Left lung (tissue), 10 donors: Measurements from ENCODE around the gene ALK. TPM values are rescaled to one million over a fixed set of nuclear protein-coding genes. Genes with fewer than 3 reads are reported as not detected.

Experiments used
- ATAC-seq: fragments of 200-7000 bp; cut with Tn5 transposase; one replicate; pipeline ENCODE4 v1.9.1; 2020; ENCODE audit warnings: moderate library complexity
- DNase-seq, 4 donors: peaks; one replicate each; pipeline ENCODE4 v3.0.0-alpha.2; 2013 to 2020
- H3K27ac ChIP-seq, 2 donors: fragments of 200-600 bp; sonication (generic) in 1 of 2; one replicate each; pipeline versions ENCODE4 v1.5.0 to v1.8.0; 2020 to 2021
- H3K27me3 ChIP-seq, 2 donors: fragments of 200-600 bp; sonication (generic) in 1 of 2; one replicate each; pipeline versions ENCODE4 v1.5.0 to v1.8.0; 2020 to 2021
- H3K36me3 ChIP-seq, 2 donors: fragments of 200-600 bp; sonication (generic) in 1 of 2; one replicate each; pipeline versions ENCODE4 v1.5.0 to v1.8.0; 2020 to 2021
- H3K4me1 ChIP-seq, 2 donors: fragments of 200-600 bp; one replicate each; pipeline ENCODE4 v1.8.0; 2021
- H3K4me3 ChIP-seq, 2 donors: fragments of 200-600 bp; sonication (generic) in 1 of 2; one replicate each; pipeline versions ENCODE4 v1.5.0 to v1.8.0; 2020 to 2021; ENCODE audit warnings: mild to moderate bottlenecking in 1 of 2
- H3K9me3 ChIP-seq, 2 donors: fragments of 200-600 bp; sonication (generic) in 1 of 2; one replicate each; pipeline versions ENCODE4 v1.5.0 to v1.8.0; 2020 to 2021
- intact Hi-C, 2 donors: fragments of 100-400 bp; cut with DNase I; formaldehyde crosslinking; loops; one replicate each; pipeline versions ENCODE4 v1.11.2 to v1.14.2; 2022
- polyA plus RNA-seq, 6 donors: library from polyadenylated mRNA; unstranded; fragments of 120-200 nt; gene quantifications; one replicate each; pipeline ENCODE4 v1.2.1, GENCODE V29; 2013; ENCODE audit not compliant: insufficient read length in 6 of 6
- total RNA-seq, 2 donors: library from RNA; stranded (reverse); fragmentation: NEBNext Ultra II Directional; extraction: Animal tissue kit (Norgen Biotek cat#: 25700); gene quantifications; one replicate each; pipeline ENCODE4 v1.2.1, GENCODE V29; 2021
- TF ChIP-seq, protein P1 (sequence below), 2 donors: fragments of 200-600 bp; sonication (generic) in 1 of 2; IDR thresholded peaks; one replicate each; pipeline versions ENCODE4 v1.5.0 to v1.8.0; 2021; ENCODE audit warnings: antibody characterized with exemption in 2 of 2
- donor health status: DM: no; HTN: yes; CAD: no.
- donor health status: DM: no; HTN: no; CAD: no.

ALK gene
- total and polyA plus RNA-seq, 8 donors: 0.06 to 0.70 (median 0.12) TPM; not detected in 2

DNA sequence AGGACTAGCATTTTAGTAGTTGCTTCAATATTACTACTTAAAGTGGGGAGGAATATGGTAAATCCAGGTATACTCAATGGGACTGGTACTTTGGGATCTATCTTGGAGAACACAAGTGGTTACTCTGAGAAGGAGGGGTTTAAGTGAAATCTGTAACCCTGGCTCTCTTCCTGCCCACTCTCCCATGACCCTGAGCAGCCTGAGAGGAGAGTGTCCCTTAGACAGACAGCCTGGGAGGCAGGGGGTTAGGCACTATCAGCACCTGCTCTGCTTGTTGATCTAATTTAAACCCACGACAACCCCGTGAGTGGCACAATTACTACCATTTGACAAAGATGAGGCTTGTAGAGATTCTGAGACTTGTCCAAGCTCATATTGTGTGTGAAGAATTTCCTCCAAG, 395.5 kb downstream of the ALK start:
- Histone ChIP-seq H3K9me3 (no peaks in the 10 kb centered on the region), H3K27ac (no peak overlapping the region), H3K36me3 (no peaks in the 10 kb centered on the region), H3K4me3 (no peak overlapping the region), H3K27me3 (no peaks in the 10 kb centered on the region), H3K4me1 (no peaks in the 10 kb centered on the region)
- TF ChIP-seq, protein P1, sequence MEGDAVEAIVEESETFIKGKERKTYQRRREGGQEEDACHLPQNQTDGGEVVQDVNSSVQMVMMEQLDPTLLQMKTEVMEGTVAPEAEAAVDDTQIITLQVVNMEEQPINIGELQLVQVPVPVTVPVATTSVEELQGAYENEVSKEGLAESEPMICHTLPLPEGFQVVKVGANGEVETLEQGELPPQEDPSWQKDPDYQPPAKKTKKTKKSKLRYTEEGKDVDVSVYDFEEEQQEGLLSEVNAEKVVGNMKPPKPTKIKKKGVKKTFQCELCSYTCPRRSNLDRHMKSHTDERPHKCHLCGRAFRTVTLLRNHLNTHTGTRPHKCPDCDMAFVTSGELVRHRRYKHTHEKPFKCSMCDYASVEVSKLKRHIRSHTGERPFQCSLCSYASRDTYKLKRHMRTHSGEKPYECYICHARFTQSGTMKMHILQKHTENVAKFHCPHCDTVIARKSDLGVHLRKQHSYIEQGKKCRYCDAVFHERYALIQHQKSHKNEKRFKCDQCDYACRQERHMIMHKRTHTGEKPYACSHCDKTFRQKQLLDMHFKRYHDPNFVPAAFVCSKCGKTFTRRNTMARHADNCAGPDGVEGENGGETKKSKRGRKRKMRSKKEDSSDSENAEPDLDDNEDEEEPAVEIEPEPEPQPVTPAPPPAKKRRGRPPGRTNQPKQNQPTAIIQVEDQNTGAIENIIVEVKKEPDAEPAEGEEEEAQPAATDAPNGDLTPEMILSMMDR (IDR thresholded peaks at IDR 0.05): no peak
- ATAC-seq (no peak), DNase-seq (no peak)
- intact Hi-C loops: no loop called here

DNA sequence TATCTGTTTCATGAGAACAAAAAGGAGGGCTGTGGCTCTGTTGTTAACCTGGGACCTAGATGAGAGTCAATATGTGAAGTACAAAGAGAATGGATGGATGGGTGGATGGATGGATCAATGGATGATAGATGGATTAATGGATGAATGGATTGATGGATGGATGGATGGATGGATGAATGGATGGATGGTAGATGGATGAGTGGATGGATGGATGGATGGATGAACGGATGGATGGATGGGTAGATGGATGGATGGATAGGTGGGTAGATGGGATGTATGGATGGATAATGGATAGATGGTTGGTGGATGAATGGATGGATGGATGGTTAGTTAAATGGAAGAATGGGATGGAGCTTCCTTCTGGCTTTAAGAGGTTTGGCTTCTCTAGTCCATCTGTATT, 396.7 kb downstream of the ALK start:
- H3K4me3 ChIP-seq: no peak overlapping the region
- H3K36me3 ChIP-seq: no peaks in the 10 kb centered on the region
- no peak overlapping the region for H3K27ac ChIP-seq
- no peak for DNase-seq
- H3K4me1 ChIP-seq: no peaks in the 10 kb centered on the region
- H3K9me3 ChIP-seq: no peaks in the 10 kb centered on the region
- no peaks in the 10 kb centered on the region for H3K27me3 ChIP-seq
- ATAC-seq: no peak
- TF ChIP-seq, protein P1 (IDR thresholded peaks at IDR 0.05): no peak
- intact Hi-C loops: no loop called here

DNA sequence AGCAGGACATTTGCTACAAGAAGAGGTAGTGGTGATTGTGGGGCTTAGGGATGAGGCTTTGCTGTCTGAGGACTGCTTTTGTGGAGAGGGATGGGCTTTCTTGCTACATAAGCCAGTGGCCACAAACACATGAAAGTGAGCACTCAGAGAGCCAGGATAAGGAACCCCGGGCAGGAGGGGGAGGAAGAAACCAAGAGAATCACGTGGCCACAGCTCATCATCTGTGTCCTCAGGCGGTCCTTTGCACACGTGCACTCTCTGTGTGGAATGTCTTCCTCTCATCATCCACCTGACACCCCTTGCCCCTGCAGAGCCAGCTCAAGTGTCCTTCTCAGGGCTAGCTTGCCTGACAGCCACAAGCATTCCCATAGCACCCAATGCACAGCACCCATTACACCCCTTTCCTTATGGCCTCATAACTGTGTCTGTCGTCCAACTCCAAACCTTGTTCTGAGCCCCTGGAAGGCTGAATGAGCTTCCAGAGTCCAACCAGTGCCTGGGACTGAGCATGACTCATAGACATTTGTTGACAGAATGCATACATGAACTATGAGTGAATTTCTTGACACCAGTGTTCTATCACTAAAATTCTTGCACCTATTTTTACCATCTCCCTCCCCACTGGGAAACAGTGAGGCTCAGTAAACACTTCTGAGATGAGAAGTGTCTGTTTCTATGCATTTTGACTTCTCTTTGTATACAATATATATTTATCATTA, 398.3 kb downstream of the ALK start:
- DNase-seq (no peak), ATAC-seq (peak; percentile 34)
- TF ChIP-seq, protein P1 (IDR thresholded peaks at IDR 0.05): no peak
- Histone ChIP-seq H3K4me3 (no peak overlapping the region), H3K27ac (no peak overlapping the region), H3K36me3 (no peaks in the 10 kb centered on the region), H3K9me3 (no peaks in the 10 kb centered on the region), H3K4me1 (no peaks in the 10 kb centered on the region), H3K27me3 (no peaks in the 10 kb centered on the region)
- intact Hi-C loops: no loop called here

GRCh38 chr2:29520001-29520400, 401.4 kb downstream of the ALK start:
- intact Hi-C loops: no loop called here
- H3K4me1 ChIP-seq: no peaks in the 10 kb centered on the region
- DNase-seq (no peak), ATAC-seq (no peak)
- H3K36me3 ChIP-seq: no peaks in the 10 kb centered on the region
- TF ChIP-seq, protein P1 (IDR thresholded peaks at IDR 0.05): no peak
- H3K9me3 ChIP-seq: no peaks in the 10 kb centered on the region
- no peaks in the 10 kb centered on the region for H3K27me3 ChIP-seq
- no peak overlapping the region for H3K4me3 ChIP-seq
- H3K27ac ChIP-seq: no peak overlapping the region

GRCh38 chr2:29519338-29519925, 402.0 kb downstream of the ALK start:
- H3K27ac ChIP-seq: no peak overlapping the region
- no peaks in the 10 kb centered on the region for H3K9me3 ChIP-seq
- H3K27me3 ChIP-seq: no peaks in the 10 kb centered on the region
- DNase-seq: peak in 1 of 4 donors; percentile 9
- H3K4me3 ChIP-seq: no peak overlapping the region
- TF ChIP-seq, protein P1 (IDR thresholded peaks at IDR 0.05): no peak
- peak; percentile 77 for ATAC-seq
- intact Hi-C loops: no loop called here
- H3K4me1 ChIP-seq: no peaks in the 10 kb centered on the region
- H3K36me3 ChIP-seq: no peaks in the 10 kb centered on the region
